K562 (cell line): ENCODE data around the gene IMMP2L. TPM values are rescaled to one million over a fixed set of nuclear protein-coding genes. Genes with fewer than 3 reads are reported as not detected.

Source experiments
- ATAC-seq: fragments of 200-7000 bp; cut with Tn5 transposase; 3 replicates; pipeline ENCODE4 v1.9.1; 2020; ENCODE audit warnings: moderate library complexity
- BruUV-seq: library from RNA; stranded (reverse); fragments of 400-500 nt; replicated peaks from 2 replicates; lab custom pipeline; 2021; lab: Mats Ljungman, UMichigan
- CTCF ChIA-PET: fragments of 300-600 bp; formaldehyde crosslinking; extraction: SDS; loops from one replicate; lab custom pipeline; 2021; ENCODE audit warnings: low intra/inter-chr PET ratio; lab: Yijun Ruan, JAX
- POLR2A ChIA-PET: fragments of 300-600, 350-650 bp; sonication (Branson Sonifier 250); formaldehyde crosslinking; extraction: SDS; loops from one replicate; lab custom pipeline; 2021; ENCODE audit warnings: antibody characterized with exemption, inconsistent platforms; lab: Yijun Ruan, JAX
- DNase-seq, 4 experiments: peaks; one replicate each; pipeline versions ENCODE4 v3.0.0 to v3.0.0-alpha.2; 2011 to 2018; ENCODE audit warnings: low spot score in 3 of 4, mixed read lengths in 3 of 4; ENCODE audit errors: extremely low read depth in 1 of 4
- FAIRE-seq: peaks from 2 replicates; lab custom pipeline; 2011; peaks lifted over from hg19 to GRCh38; lab: Jason Lieb, UNC
- H2AFZ ChIP-seq: 2 replicates; pipeline ENCODE4 v1.6.0; 2011; ENCODE audit warnings: low read depth, low read length, control low read depth, inconsistent platforms
- H3K27ac ChIP-seq: fragments of 200-600 bp; 3 replicates; pipeline ENCODE4 v1.8.0; 2011; ENCODE audit warnings: low read depth, mild to moderate bottlenecking, control low read depth, inconsistent platforms, low read length, moderate library complexity, mixed read lengths; ENCODE audit errors: extremely low read depth
- H3K27me3 ChIP-seq, 2 experiments: fragments of 300-600 bp in 1 of 2; 2 replicates in 1 of 2; 3 replicates in 1 of 2; pipeline versions ENCODE4 v1.6.0 to v1.8.0; 2011; ENCODE audit warnings: inconsistent platforms in 2 of 2, low read length in 2 of 2, mild to moderate bottlenecking in 1 of 2, mixed read lengths in 1 of 2, moderate library complexity in 1 of 2; ENCODE audit not compliant: control insufficient read depth in 2 of 2, insufficient read depth in 2 of 2
- H3K36me3 ChIP-seq: fragments of 300-600 bp; 3 replicates; pipeline ENCODE4 v1.8.0; 2011; ENCODE audit warnings: mild to moderate bottlenecking, low read length, inconsistent platforms; ENCODE audit not compliant: control insufficient read depth, insufficient read depth
- H3K4me1 ChIP-seq, 2 experiments: fragments of 200-600 bp in 1 of 2; replicated peaks in 1 of 2; 2 replicates in 1 of 2; 3 replicates in 1 of 2; pipeline versions ENCODE4 v1.5.1 to v1.8.0; 2011; ENCODE audit warnings: inconsistent platforms in 2 of 2, low read length in 2 of 2, mild to moderate bottlenecking in 1 of 2, mixed read lengths in 1 of 2, moderate library complexity in 1 of 2; ENCODE audit not compliant: control insufficient read depth in 2 of 2, insufficient read depth in 2 of 2
- H3K4me2 ChIP-seq: 2 replicates; pipeline ENCODE4 v1.6.1; 2011; ENCODE audit warnings: low read length, control low read depth, inconsistent platforms, mixed read lengths; ENCODE audit not compliant: insufficient read depth
- H3K4me3 ChIP-seq: fragments of 200-600 bp; sonication (generic), shearing (Covaris generic); 2 replicates; pipeline ENCODE4 v1.5.1; 2016; ENCODE audit warnings: control low read depth, inconsistent platforms
- H3K79me2 ChIP-seq: fragments of 200-600 bp; 3 replicates; pipeline ENCODE4 v1.8.0; 2011; ENCODE audit warnings: low read length, inconsistent platforms; ENCODE audit not compliant: control insufficient read depth, insufficient read depth
- H3K9ac ChIP-seq, 2 experiments: 2 replicates each; pipeline versions ENCODE4 v1.6.0 to v1.6.1; 2011; ENCODE audit warnings: low read depth in 2 of 2, low read length in 2 of 2, control low read depth in 1 of 2, inconsistent platforms in 1 of 2, mild to moderate bottlenecking in 1 of 2, mixed read lengths in 1 of 2; ENCODE audit not compliant: insufficient read depth in 1 of 2
- H3K9me1 ChIP-seq: one replicate; pipeline ENCODE4 v1.6.0; 2011; ENCODE audit warnings: inconsistent platforms, mild to moderate bottlenecking, low read length, moderate library complexity; ENCODE audit not compliant: control insufficient read depth, insufficient read depth
- H3K9me3 ChIP-seq: replicated peaks from 2 replicates; pipeline ENCODE4 v1.5.1; 2011; ENCODE audit warnings: low read depth, low read length, inconsistent platforms; ENCODE audit not compliant: control insufficient read depth, insufficient read depth
- H4K20me1 ChIP-seq: replicated peaks from 2 replicates; pipeline ENCODE4 v1.6.1; 2011; ENCODE audit warnings: low read length, inconsistent platforms, mixed read lengths; ENCODE audit not compliant: control insufficient read depth, insufficient read depth
- CHCHD3 ChIP-seq: fragments of 250-450 bp; sonication (Bioruptor Pico); IDR thresholded peaks from 2 replicates; pipeline ENCODE4 v2.1.2; 2022; ENCODE audit warnings: mild to moderate bottlenecking
- JUNB ChIP-seq: fragments of 450-650 bp; formaldehyde crosslinking; conservative IDR thresholded peaks from 2 replicates; pipeline ENCODE4 v1.4.0; 2020; ENCODE audit warnings: mild to moderate bottlenecking
- KAT7 ChIP-seq: sonication (generic); formaldehyde crosslinking; IDR thresholded peaks from 2 replicates; pipeline ENCODE4 v1.8.0; 2022; ENCODE audit warnings: missing genetic modification reagents, mild to moderate bottlenecking, borderline replicate concordance
- PCBP2 ChIP-seq: fragments of 200-400 bp; formaldehyde crosslinking; IDR thresholded peaks from 2 replicates; pipeline ENCODE4 v1.6.1; 2018; ENCODE audit warnings: low read length, low read depth, mild to moderate bottlenecking, moderate library complexity; ENCODE audit not compliant: poor library complexity, severe bottlenecking
- SAFB2 ChIP-seq: fragments of 200-400 bp; formaldehyde crosslinking; IDR thresholded peaks from 2 replicates; pipeline ENCODE4 v1.6.1; 2018; ENCODE audit warnings: borderline replicate concordance, low read length, low read depth, moderate library complexity; ENCODE audit not compliant: severe bottlenecking
- SOX6 ChIP-seq: fragments of 450-650 bp; IDR thresholded peaks from 2 replicates; pipeline ENCODE4 v1.6.1; 2014; ENCODE audit warnings: mild to moderate bottlenecking
- ZNF133 ChIP-seq: fragments of 250-450 bp; sonication (Bioruptor Pico); IDR thresholded peaks from 2 replicates; pipeline ENCODE4 v1.4.0; 2020; ENCODE audit warnings: mild to moderate bottlenecking
- WGBS: fragments of 100-300 bp; shearing (Covaris generic); methylation state at CpG from one replicate; pipeline ENCODE4 v1.1.6; 2016; ENCODE audit warnings: low coverage, mixed read lengths; ENCODE audit not compliant: insufficient coverage; ENCODE audit errors: missing lambda C conversion rate; 5-methylcytosine and 5-hydroxymethylcytosine counted together
- in situ Hi-C: fragments of 300-500 bp; cut with MboI; formaldehyde crosslinking; loops from 4 replicates; pipeline ENCODE4 v1.15.0; 2018; ENCODE audit warnings: inconsistent platforms, mixed read lengths
- intact Hi-C: fragments of 100-400 bp; cut with micrococcal nuclease; formaldehyde crosslinking; loops from 2 replicates; pipeline ENCODE4 v1.14.2; 2022
- polyA plus RNA-seq, 8 experiments: library from polyadenylated mRNA; depleted of rRNA in 4 of 8; stranded (reverse) in 5 of 8; unstranded in 3 of 8; fragments of >200 nt; fragmentation: Nextera tagmentation in 2 of 8; fragmentation: Illumina TruSeq in 1 of 8; extraction: Ambion mirVana in 2 of 8; extraction: Trizol in 1 of 8; gene quantifications; 2 replicates each; pipeline versions ENCODE4 v1.2.1 to v1.2.3, GENCODE V29; 2011 to 2014; ENCODE audit warnings: inconsistent platforms in 1 of 8, missing spikeins in 1 of 8
- total RNA-seq, 7 experiments: library from RNA; depleted of rRNA in 6 of 7; stranded (reverse); fragments of >200 nt in 6 of 7; fragmentation: Illumina TruSeq in 2 of 7; extraction: Trizol in 2 of 7; gene quantifications; 2 replicates each; pipeline versions ENCODE4 v1.2.1 to v1.2.3, GENCODE V29; 2011 to 2021; ENCODE audit warnings: low replicate concordance in 1 of 7
- TF ChIP-seq, protein P1 (sequence below): fragments of 450-650 bp; formaldehyde crosslinking; IDR thresholded peaks from 2 replicates; pipeline ENCODE4 v1.4.0; 2022; ENCODE audit warnings: missing genetic modification characterization
- TF ChIP-seq, protein P2 (sequence below): sonication (generic); formaldehyde crosslinking; IDR thresholded peaks from 2 replicates; pipeline ENCODE4 v1.8.0; 2022; ENCODE audit warnings: missing genetic modification reagents, mild to moderate bottlenecking, moderate library complexity, borderline replicate concordance
- TF ChIP-seq, protein P3 (sequence below): sonication (generic); formaldehyde crosslinking; IDR thresholded peaks from 2 replicates; pipeline ENCODE4 v1.4.0; 2020; ENCODE audit warnings: mild to moderate bottlenecking, missing genetic modification reagents
- TF ChIP-seq, protein P4 (sequence below): sonication (generic); formaldehyde crosslinking; IDR thresholded peaks from 2 replicates; pipeline ENCODE4 v1.8.0; 2022; ENCODE audit warnings: mild to moderate bottlenecking, missing genetic modification reagents

The IMMP2L gene
- total and polyA plus RNA-seq, 9 of the 15 experiments (the other 6 are each of a cell fraction or from before 2014, with no cell fraction given), result 29.7 to 116 (median 53.0) TPM

DNA sequence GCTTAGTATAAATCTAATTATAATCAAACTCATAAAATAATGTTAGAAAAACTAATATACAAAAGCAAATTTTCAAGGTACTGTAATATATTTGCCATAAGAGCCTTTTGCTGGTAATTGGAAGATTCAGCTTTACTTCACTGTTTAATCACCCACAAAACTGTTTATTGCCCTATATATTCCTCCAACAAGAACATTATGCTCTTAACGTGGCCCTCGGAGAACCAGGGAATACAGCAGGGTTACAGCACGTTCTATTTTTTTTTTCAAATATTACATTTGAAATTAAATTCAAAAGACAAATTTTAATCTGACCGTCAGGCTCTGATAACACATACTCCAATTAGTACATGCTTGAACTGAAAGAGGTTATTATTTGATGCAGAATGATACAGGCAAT is 807.6 kb downstream of the IMMP2L start:
- WGBS, result 8% methylated on average over 4 of the region's 4 CpGs
- no peak for FAIRE-seq
- Histone ChIP-seq H3K9me3 (no peaks in the 10 kb centered on the region), H3K36me3 (no peaks in the 10 kb centered on the region), H3K79me2 (no peaks in the 10 kb centered on the region), H3K4me2 (no peak overlapping the region), H3K27me3 (no peaks in the 10 kb centered on the region), H2AFZ (no peak overlapping the region), H3K9ac (no peak overlapping the region), H3K4me3 (no peak overlapping the region), H3K4me1 (peaks cover 0 to 4% of the 10 kb centered on the region in 2 experiments; a peak in 2 of 5 replicates), H3K27ac (no peak overlapping the region), H3K9me1 (no peaks in the 10 kb centered on the region), H4K20me1 (no peaks in the 10 kb centered on the region)
- ChIA-PET CTCF (no interaction called here), POLR2A (interaction anchor here (2.2 kb wide), 1 partner anchor 11 kb away, joined by 8 read pairs; no protein-coding TSS in a partner anchor)
- no TSS peak for BruUV-seq
- DNase-seq, result no peak
- in situ Hi-C loops (loop anchor here (5.0 kb wide), 1 partner anchor 38 kb away; no protein-coding TSS in a partner anchor), intact Hi-C loops (no loop called here)
- no peak for ATAC-seq
- TF ChIP-seq KAT7 (CRISPR knock-in tag) (no peak), SAFB2 (no peak), PCBP2 (no peak), ZNF133 (CRISPR knock-in tag) (no peak), CHCHD3 (CRISPR knock-in tag) (no peak), JUNB (CRISPR knock-in tag) (no peak), SOX6 (no peak)
- TF ChIP-seq, protein P1, sequence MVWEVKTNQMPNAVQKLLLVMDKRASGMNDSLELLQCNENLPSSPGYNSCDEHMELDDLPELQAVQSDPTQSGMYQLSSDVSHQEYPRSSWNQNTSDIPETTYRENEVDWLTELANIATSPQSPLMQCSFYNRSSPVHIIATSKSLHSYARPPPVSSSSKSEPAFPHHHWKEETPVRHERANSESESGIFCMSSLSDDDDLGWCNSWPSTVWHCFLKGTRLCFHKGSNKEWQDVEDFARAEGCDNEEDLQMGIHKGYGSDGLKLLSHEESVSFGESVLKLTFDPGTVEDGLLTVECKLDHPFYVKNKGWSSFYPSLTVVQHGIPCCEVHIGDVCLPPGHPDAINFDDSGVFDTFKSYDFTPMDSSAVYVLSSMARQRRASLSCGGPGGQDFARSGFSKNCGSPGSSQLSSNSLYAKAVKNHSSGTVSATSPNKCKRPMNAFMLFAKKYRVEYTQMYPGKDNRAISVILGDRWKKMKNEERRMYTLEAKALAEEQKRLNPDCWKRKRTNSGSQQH, result no peak
- TF ChIP-seq, protein P2, sequence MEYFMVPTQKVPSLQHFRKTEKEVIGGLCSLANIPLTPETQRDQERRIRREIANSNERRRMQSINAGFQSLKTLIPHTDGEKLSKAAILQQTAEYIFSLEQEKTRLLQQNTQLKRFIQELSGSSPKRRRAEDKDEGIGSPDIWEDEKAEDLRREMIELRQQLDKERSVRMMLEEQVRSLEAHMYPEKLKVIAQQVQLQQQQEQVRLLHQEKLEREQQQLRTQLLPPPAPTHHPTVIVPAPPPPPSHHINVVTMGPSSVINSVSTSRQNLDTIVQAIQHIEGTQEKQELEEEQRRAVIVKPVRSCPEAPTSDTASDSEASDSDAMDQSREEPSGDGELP (CRISPR knock-in tag), result no peak
- TF ChIP-seq, protein P3, sequence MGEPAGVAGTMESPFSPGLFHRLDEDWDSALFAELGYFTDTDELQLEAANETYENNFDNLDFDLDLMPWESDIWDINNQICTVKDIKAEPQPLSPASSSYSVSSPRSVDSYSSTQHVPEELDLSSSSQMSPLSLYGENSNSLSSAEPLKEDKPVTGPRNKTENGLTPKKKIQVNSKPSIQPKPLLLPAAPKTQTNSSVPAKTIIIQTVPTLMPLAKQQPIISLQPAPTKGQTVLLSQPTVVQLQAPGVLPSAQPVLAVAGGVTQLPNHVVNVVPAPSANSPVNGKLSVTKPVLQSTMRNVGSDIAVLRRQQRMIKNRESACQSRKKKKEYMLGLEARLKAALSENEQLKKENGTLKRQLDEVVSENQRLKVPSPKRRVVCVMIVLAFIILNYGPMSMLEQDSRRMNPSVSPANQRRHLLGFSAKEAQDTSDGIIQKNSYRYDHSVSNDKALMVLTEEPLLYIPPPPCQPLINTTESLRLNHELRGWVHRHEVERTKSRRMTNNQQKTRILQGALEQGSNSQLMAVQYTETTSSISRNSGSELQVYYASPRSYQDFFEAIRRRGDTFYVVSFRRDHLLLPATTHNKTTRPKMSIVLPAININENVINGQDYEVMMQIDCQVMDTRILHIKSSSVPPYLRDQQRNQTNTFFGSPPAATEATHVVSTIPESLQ, result no peak
- TF ChIP-seq, protein P4, sequence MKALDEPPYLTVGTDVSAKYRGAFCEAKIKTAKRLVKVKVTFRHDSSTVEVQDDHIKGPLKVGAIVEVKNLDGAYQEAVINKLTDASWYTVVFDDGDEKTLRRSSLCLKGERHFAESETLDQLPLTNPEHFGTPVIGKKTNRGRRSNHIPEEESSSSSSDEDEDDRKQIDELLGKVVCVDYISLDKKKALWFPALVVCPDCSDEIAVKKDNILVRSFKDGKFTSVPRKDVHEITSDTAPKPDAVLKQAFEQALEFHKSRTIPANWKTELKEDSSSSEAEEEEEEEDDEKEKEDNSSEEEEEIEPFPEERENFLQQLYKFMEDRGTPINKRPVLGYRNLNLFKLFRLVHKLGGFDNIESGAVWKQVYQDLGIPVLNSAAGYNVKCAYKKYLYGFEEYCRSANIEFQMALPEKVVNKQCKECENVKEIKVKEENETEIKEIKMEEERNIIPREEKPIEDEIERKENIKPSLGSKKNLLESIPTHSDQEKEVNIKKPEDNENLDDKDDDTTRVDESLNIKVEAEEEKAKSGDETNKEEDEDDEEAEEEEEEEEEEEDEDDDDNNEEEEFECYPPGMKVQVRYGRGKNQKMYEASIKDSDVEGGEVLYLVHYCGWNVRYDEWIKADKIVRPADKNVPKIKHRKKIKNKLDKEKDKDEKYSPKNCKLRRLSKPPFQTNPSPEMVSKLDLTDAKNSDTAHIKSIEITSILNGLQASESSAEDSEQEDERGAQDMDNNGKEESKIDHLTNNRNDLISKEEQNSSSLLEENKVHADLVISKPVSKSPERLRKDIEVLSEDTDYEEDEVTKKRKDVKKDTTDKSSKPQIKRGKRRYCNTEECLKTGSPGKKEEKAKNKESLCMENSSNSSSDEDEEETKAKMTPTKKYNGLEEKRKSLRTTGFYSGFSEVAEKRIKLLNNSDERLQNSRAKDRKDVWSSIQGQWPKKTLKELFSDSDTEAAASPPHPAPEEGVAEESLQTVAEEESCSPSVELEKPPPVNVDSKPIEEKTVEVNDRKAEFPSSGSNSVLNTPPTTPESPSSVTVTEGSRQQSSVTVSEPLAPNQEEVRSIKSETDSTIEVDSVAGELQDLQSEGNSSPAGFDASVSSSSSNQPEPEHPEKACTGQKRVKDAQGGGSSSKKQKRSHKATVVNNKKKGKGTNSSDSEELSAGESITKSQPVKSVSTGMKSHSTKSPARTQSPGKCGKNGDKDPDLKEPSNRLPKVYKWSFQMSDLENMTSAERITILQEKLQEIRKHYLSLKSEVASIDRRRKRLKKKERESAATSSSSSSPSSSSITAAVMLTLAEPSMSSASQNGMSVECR, result no peak
